DND-41 (cell line): ENCODE measurements around the gene PEPD.

Source experiments
- CTCF ChIP-seq: IDR thresholded peaks from 2 replicates; pipeline ENCODE4 v1.5.1; 2012; ENCODE audit warnings: borderline replicate concordance, low read length, moderate library complexity, mild to moderate bottlenecking; ENCODE audit not compliant: poor library complexity, severe bottlenecking; ENCODE audit errors: extremely low read depth
- EZH2 ChIP-seq: IDR thresholded peaks from 3 replicates; pipeline ENCODE4 v1.6.1; 2012; ENCODE audit warnings: borderline replicate concordance, low read depth, mild to moderate bottlenecking, moderate library complexity, low read length, inconsistent platforms; ENCODE audit not compliant: severe bottlenecking

DNA sequence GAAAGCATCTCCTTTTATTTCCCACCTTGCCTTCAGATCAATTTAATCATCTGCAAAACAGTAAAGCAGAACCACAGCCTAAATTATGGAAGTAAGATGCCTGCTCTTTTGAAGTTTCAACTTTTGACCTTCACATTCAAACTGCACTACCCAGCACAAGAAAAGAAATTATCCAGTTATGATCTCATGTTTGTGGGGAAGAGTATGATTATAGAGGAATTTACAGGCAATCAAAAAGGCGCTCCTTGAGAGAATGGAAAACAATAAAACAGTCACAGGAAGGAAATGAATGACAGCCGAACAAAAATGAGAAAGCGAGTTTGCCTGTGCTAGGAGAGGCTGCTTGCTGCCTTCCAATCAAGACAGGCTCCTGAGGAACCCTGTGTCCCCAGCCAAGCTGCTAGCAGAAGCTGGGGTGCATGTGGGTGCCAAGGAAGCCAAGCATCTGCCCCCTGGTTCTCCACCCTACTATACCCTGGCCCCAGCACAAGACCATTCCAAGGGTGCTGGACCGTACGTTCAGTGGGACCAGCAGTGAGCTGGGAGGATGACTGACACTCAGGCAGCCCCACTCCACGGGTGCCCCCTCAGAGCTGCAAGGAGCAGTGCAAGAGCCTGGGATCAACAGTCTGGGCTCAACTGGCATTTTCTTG, 47.8 kb downstream of the PEPD start:
- TF ChIP-seq CTCF = no peak
- no peak for TF ChIP-seq EZH2
